CD14-positive monocyte (primary cell): ENCODE results near the gene IL1R2. TPM values are rescaled to one million over a fixed set of nuclear protein-coding genes. Genes with fewer than 3 reads are reported as not detected.
"Not testable (repeated sequence)": the region's sequence is repeated elsewhere in the genome, so short reads cannot be mapped to it uniquely, and the experiment has no call there.

Experiments used
- DNase-seq, 3 donors: peaks; one replicate each; pipeline ENCODE4 v3.0.0-alpha.2; 2011 to 2022
- H2AFZ ChIP-seq: 2 replicates; pipeline ENCODE4 v1.6.0; 2012; ENCODE audit warnings: mild to moderate bottlenecking, low read depth, low read length, inconsistent platforms; ENCODE audit not compliant: insufficient read depth, poor library complexity, severe bottlenecking
- H3K27ac ChIP-seq, 2 donors: 1 replicate in 1 of 2; 2 replicates in 1 of 2; pipeline ENCODE4 v1.5.1; 2012 to 2013; ENCODE audit warnings: low read length in 2 of 2, control low read depth in 1 of 2, inconsistent platforms in 1 of 2, low read depth in 1 of 2, mild to moderate bottlenecking in 1 of 2
- H3K27me3 ChIP-seq, 2 donors: one replicate each; pipeline versions ENCODE4 v1.6.0 to v1.6.1; 2011 to 2013; ENCODE audit warnings: low read length in 2 of 2; ENCODE audit not compliant: control insufficient read depth in 2 of 2, insufficient read depth in 2 of 2
- H3K36me3 ChIP-seq, 2 donors: replicated peaks in 1 of 2; 1 replicate in 1 of 2; 2 replicates in 1 of 2; pipeline versions ENCODE4 v1.5.1 to v1.6.1; 2012 to 2013; ENCODE audit warnings: low read length in 2 of 2, control low read depth in 1 of 2, inconsistent platforms in 1 of 2, mild to moderate bottlenecking in 1 of 2; ENCODE audit not compliant: insufficient read depth in 2 of 2, control insufficient read depth in 1 of 2
- H3K4me1 ChIP-seq, 2 donors: 1 replicate in 1 of 2; 2 replicates in 1 of 2; pipeline versions ENCODE4 v1.5.1 to v1.6.1; 2012 to 2013; ENCODE audit warnings: low read length in 2 of 2, control low read depth in 1 of 2, inconsistent platforms in 1 of 2, mild to moderate bottlenecking in 1 of 2, moderate library complexity in 1 of 2; ENCODE audit not compliant: insufficient read depth in 2 of 2, control insufficient read depth in 1 of 2
- H3K4me2 ChIP-seq: replicated peaks from 2 replicates; pipeline ENCODE3; 2012; ENCODE audit warnings: low read length, moderate library complexity, mild to moderate bottlenecking; ENCODE audit not compliant: poor library complexity, severe bottlenecking; ENCODE audit errors: extremely low read depth
- H3K4me3 ChIP-seq, 3 experiments: fragments of 200-600 bp in 1 of 3; sonication (generic) in 1 of 3; replicated peaks in 1 of 3; 1 replicate in 2 of 3; 2 replicates in 1 of 3; pipeline ENCODE4 v1.5.1; 2011 to 2013; ENCODE audit warnings: low read length in 3 of 3, mild to moderate bottlenecking in 3 of 3, control low read depth in 2 of 3, low read depth in 2 of 3, inconsistent platforms in 1 of 3, moderate library complexity in 1 of 3
- H3K79me2 ChIP-seq: 2 replicates; pipeline ENCODE4 v1.6.0; 2012; ENCODE audit warnings: mild to moderate bottlenecking, control low read depth, inconsistent platforms, low read length, moderate library complexity; ENCODE audit not compliant: insufficient read depth
- H3K9ac ChIP-seq: 2 replicates; pipeline ENCODE4 v1.6.0; 2017; ENCODE audit warnings: low read length, mild to moderate bottlenecking; ENCODE audit not compliant: insufficient read depth, poor library complexity, severe bottlenecking
- H3K9me3 ChIP-seq, 2 donors: replicated peaks in 1 of 2; 1 replicate in 1 of 2; 2 replicates in 1 of 2; pipeline versions ENCODE4 v1.5.1 to v1.6.1; 2012 to 2013; ENCODE audit warnings: low read length in 2 of 2, control low read depth in 1 of 2; ENCODE audit not compliant: control insufficient read depth in 1 of 2, insufficient read depth in 1 of 2
- H4K20me1 ChIP-seq: 2 replicates; pipeline ENCODE4 v1.6.0; 2012; ENCODE audit warnings: mild to moderate bottlenecking, low read length, control low read depth, moderate library complexity; ENCODE audit not compliant: insufficient read depth
- H3K27ac Mint-ChIP-seq, 7 donors: one replicate each; pipeline ENCODE4 v1.8.0; 2020; ENCODE audit warnings: mild to moderate bottlenecking in 7 of 7, mixed read lengths in 7 of 7, moderate library complexity in 6 of 7, inconsistent platforms in 2 of 7
- H3K27me3 Mint-ChIP-seq, 3 donors: one replicate each; pipeline ENCODE4 v1.8.0; 2021 to 2022; ENCODE audit warnings: low read depth in 3 of 3, mild to moderate bottlenecking in 3 of 3, mixed read lengths in 3 of 3, moderate library complexity in 3 of 3, inconsistent platforms in 1 of 3
- H3K36me3 Mint-ChIP-seq, 2 donors: one replicate each; pipeline ENCODE4 v1.8.0; 2020; ENCODE audit warnings: mixed read lengths in 2 of 2, inconsistent platforms in 1 of 2, mild to moderate bottlenecking in 1 of 2
- H3K4me1 Mint-ChIP-seq: one replicate; pipeline ENCODE4 v1.8.0; 2020; ENCODE audit warnings: mild to moderate bottlenecking, mixed read lengths
- H3K4me3 Mint-ChIP-seq, 2 donors: one replicate each; pipeline ENCODE4 v1.8.0; 2020; ENCODE audit warnings: mild to moderate bottlenecking in 2 of 2, mixed read lengths in 2 of 2, moderate library complexity in 1 of 2
- H3K9me3 Mint-ChIP-seq, 7 donors: one replicate each; pipeline ENCODE4 v1.8.0; 2020 to 2022; ENCODE audit warnings: mixed read lengths in 7 of 7, mild to moderate bottlenecking in 6 of 7, moderate library complexity in 6 of 7, inconsistent platforms in 2 of 7
- WGBS: methylation state at CpG from one replicate; pipeline ENCODE4 v1.1.5; 2013; ENCODE audit warnings: missing lambda C conversion rate; ENCODE audit not compliant: insufficient coverage; 5-methylcytosine and 5-hydroxymethylcytosine counted together
- intact Hi-C, 2 donors: fragments of 100-400 bp; cut with micrococcal nuclease; formaldehyde crosslinking; loops; one replicate each; pipeline versions ENCODE4 v1.15.0 to v1.15.1; 2023
- polyA plus RNA-seq, 3 donors: library from polyadenylated mRNA; depleted of rRNA in 1 of 3; unstranded in 2 of 3; stranded (reverse) in 1 of 3; fragments of 300-500 nt in 2 of 3; fragments of >200 nt in 1 of 3; fragmentation: Illumina TruSeq in 2 of 3; gene quantifications; 1 replicate in 2 of 3; 2 replicates in 1 of 3; pipeline ENCODE4 v1.2.3, GENCODE V29; 2012 to 2021
- TF ChIP-seq, protein P1 (sequence below): fragments of 200-600 bp; IDR thresholded peaks from one replicate; pipeline ENCODE4 v1.8.0; 2022; ENCODE audit warnings: antibody characterized with exemption, mild to moderate bottlenecking

IL1R2 gene
- polyA plus RNA-seq, 3 donors: 5.9 to 12.0 (median 6.2) TPM

GRCh38 chr2:102002228-102002627 lies 10.5 kb downstream of the IL1R2 start:
- Histone ChIP-seq H3K27me3 (no peaks in the 10 kb centered on the region), H3K36me3 (no peaks in the 10 kb centered on the region)
- no peak overlapping the region for H3K27ac Mint-ChIP-seq

GRCh38 chr2:102002909-102003308 lies 11.1 kb downstream of the IL1R2 start:
- H3K4me1 ChIP-seq, H3K4me2 ChIP-seq, H3K27me3 Mint-ChIP-seq, H3K9me3 ChIP-seq, H3K4me1 Mint-ChIP-seq, H2AFZ ChIP-seq, H3K27ac ChIP-seq, H3K79me2 ChIP-seq, H3K9me3 Mint-ChIP-seq, H3K9ac ChIP-seq, H4K20me1 ChIP-seq, H3K36me3 ChIP-seq, H3K4me3 ChIP-seq, H3K27ac Mint-ChIP-seq, H3K4me3 Mint-ChIP-seq, intact Hi-C loops, H3K27me3 ChIP-seq, DNase-seq, H3K36me3 Mint-ChIP-seq: not testable (repeated sequence)
- WGBS: 95% methylated on average over 2 of the region's 3 CpGs

More at GRCh38 chr2:102002228-102002627, 10.5 kb downstream of the IL1R2 start:
- H3K4me1 ChIP-seq: peaks cover 3 to 5% of the 10 kb centered on the region in 2 donors
- H4K20me1 ChIP-seq: no peaks in the 10 kb centered on the region
- 58% methylated on average over 2 of the region's 3 CpGs for WGBS
- Mint-ChIP-seq H3K27me3 (peaks cover 0 to 2% (median 0%) of the 10 kb centered on the region in 3 donors), H3K36me3 (peaks cover 2 to 5% of the 10 kb centered on the region in 2 donors), H3K9me3 (no peaks in the 10 kb centered on the region), H3K4me3 (no peak overlapping the region), H3K4me1 (peaks cover 15% of the 10 kb centered on the region)
- H3K27ac ChIP-seq: no peak overlapping the region
- no peak overlapping the region for H2AFZ ChIP-seq
- no peaks in the 10 kb centered on the region for H3K9me3 ChIP-seq
- TF ChIP-seq, protein P1, sequence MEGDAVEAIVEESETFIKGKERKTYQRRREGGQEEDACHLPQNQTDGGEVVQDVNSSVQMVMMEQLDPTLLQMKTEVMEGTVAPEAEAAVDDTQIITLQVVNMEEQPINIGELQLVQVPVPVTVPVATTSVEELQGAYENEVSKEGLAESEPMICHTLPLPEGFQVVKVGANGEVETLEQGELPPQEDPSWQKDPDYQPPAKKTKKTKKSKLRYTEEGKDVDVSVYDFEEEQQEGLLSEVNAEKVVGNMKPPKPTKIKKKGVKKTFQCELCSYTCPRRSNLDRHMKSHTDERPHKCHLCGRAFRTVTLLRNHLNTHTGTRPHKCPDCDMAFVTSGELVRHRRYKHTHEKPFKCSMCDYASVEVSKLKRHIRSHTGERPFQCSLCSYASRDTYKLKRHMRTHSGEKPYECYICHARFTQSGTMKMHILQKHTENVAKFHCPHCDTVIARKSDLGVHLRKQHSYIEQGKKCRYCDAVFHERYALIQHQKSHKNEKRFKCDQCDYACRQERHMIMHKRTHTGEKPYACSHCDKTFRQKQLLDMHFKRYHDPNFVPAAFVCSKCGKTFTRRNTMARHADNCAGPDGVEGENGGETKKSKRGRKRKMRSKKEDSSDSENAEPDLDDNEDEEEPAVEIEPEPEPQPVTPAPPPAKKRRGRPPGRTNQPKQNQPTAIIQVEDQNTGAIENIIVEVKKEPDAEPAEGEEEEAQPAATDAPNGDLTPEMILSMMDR: no peak
- no peak overlapping the region for H3K9ac ChIP-seq
- H3K4me2 ChIP-seq: no peak overlapping the region
- intact Hi-C loops: no loop called here
- H3K79me2 ChIP-seq: no peaks in the 10 kb centered on the region
- no peak for DNase-seq
- no peak overlapping the region for H3K4me3 ChIP-seq
